Measurements from ENCODE around the gene MFGE8.
A peak's percentile ranks its signal among the peaks of the same experiment; 100 is the strongest.

Gene MFGE8

GRCh38 chr15:88880944-88881740 is 32.0 kb downstream of the MFGE8 start:
- no peaks in the 10 kb centered on the region for H3F3A ChIP-seq (ENCODE audit: insufficient read depth, low read length)
- H3K4me2 ChIP-seq (ENCODE audit: low read length): no peak overlapping the region
- H3K4me1 ChIP-seq (ENCODE audit: insufficient read depth, low read length, severe bottlenecking): no peaks in the 10 kb centered on the region
- H3K4me3 ChIP-seq (ENCODE audit: low read depth, low read length, poor library complexity, severe bottlenecking): no peak overlapping the region
- H3K27ac ChIP-seq (ENCODE audit: low read depth, low read length, poor library complexity, severe bottlenecking): no peak overlapping the region
- H2AFZ ChIP-seq (ENCODE audit: low read length): no peak overlapping the region
- H3K79me2 ChIP-seq (ENCODE audit: insufficient read depth, low read length): no peaks in the 10 kb centered on the region
- no peak overlapping the region for H3K9ac ChIP-seq (ENCODE audit: low read length)
- H3K36me3 ChIP-seq (ENCODE audit: insufficient read depth, low read length): no peaks in the 10 kb centered on the region
- H3K27me3 ChIP-seq (ENCODE audit: insufficient read depth, low read length): no peaks in the 10 kb centered on the region; the same call in 1 of the 2 replicates
- TF ChIP-seq EZH2 (IDR thresholded peaks at IDR 0.05; ENCODE audit: borderline replicate concordance, low read length) (no peak), CTCF (IDR thresholded peaks at IDR 0.05; ENCODE audit: low read length) (no peak)
- H3K9me2 ChIP-seq (ENCODE audit: low read depth, low read length): no peaks in the 10 kb centered on the region
- no peaks in the 10 kb centered on the region for H3K9me3 ChIP-seq (ENCODE audit: low read length)
- no peaks in the 10 kb centered on the region for H4K20me1 ChIP-seq (ENCODE audit: insufficient read depth, low read length)

- Histone ChIP-seq H3K27me3 (ENCODE audit: insufficient read depth, low read length) (no peaks in the 10 kb centered on the region; the same call in 1 of the 2 replicates), H3K9me2 (ENCODE audit: low read depth, low read length) (no peaks in the 10 kb centered on the region), H3K4me3 (ENCODE audit: low read depth, low read length, poor library complexity, severe bottlenecking) (no peak overlapping the region), H3K4me1 (ENCODE audit: insufficient read depth, low read length, severe bottlenecking) (no peaks in the 10 kb centered on the region), H3K9ac (ENCODE audit: low read length) (no peak overlapping the region), H2AFZ (ENCODE audit: low read length) (no peak overlapping the region), H3K9me3 (ENCODE audit: low read length) (no peaks in the 10 kb centered on the region), H3F3A (ENCODE audit: insufficient read depth, low read length) (no peaks in the 10 kb centered on the region), H3K27ac (ENCODE audit: low read depth, low read length, poor library complexity, severe bottlenecking) (no peak overlapping the region), H4K20me1 (ENCODE audit: insufficient read depth, low read length) (no peaks in the 10 kb centered on the region), H3K4me2 (ENCODE audit: low read length) (no peak overlapping the region), H3K36me3 (ENCODE audit: insufficient read depth, low read length) (no peaks in the 10 kb centered on the region), H3K79me2 (ENCODE audit: insufficient read depth, low read length) (no peaks in the 10 kb centered on the region)
- TF ChIP-seq CTCF (IDR thresholded peaks at IDR 0.05; ENCODE audit: low read length) (peak; percentile 75), EZH2 (IDR thresholded peaks at IDR 0.05; ENCODE audit: borderline replicate concordance, low read length) (no peak)
These were observed 34.4 kb downstream of the MFGE8 start for GRCh38 chr15:88878720-88879184.

- Histone ChIP-seq H3K9ac (ENCODE audit: low read length) (no peak overlapping the region), H3K27me3 (ENCODE audit: insufficient read depth, low read length) (no peaks in the 10 kb centered on the region; the same call in 1 of the 2 replicates), H3K9me2 (ENCODE audit: low read depth, low read length) (no peaks in the 10 kb centered on the region), H3K36me3 (ENCODE audit: insufficient read depth, low read length) (no peaks in the 10 kb centered on the region), H3K79me2 (ENCODE audit: insufficient read depth, low read length) (no peaks in the 10 kb centered on the region), H3K4me1 (ENCODE audit: insufficient read depth, low read length, severe bottlenecking) (no peaks in the 10 kb centered on the region), H4K20me1 (ENCODE audit: insufficient read depth, low read length) (no peaks in the 10 kb centered on the region), H3K27ac (ENCODE audit: low read depth, low read length, poor library complexity, severe bottlenecking) (no peak overlapping the region), H2AFZ (ENCODE audit: low read length) (no peak overlapping the region), H3K4me2 (ENCODE audit: low read length) (no peak overlapping the region), H3K4me3 (ENCODE audit: low read depth, low read length, poor library complexity, severe bottlenecking) (no peak overlapping the region), H3K9me3 (ENCODE audit: low read length) (no peaks in the 10 kb centered on the region), H3F3A (ENCODE audit: insufficient read depth, low read length) (no peaks in the 10 kb centered on the region)
- TF ChIP-seq EZH2 (IDR thresholded peaks at IDR 0.05; ENCODE audit: borderline replicate concordance, low read length): no peak
- no peak for TF ChIP-seq CTCF (IDR thresholded peaks at IDR 0.05; ENCODE audit: low read length)
These were observed 35.3 kb downstream of the MFGE8 start for GRCh38 chr15:88877906-88878305.

All from OCI-LY1 (cell line).